KMS-11 (cell line): ENCODE measurements around the gene CIAO3.

Experiments
- H2AFZ ChIP-seq: fragments of 200-600 bp; sonication (generic); 2 replicates; pipeline ENCODE4 v1.6.1; 2016; ENCODE audit warnings: antibody characterized with exemption, mixed run types, low read depth
- H3K27ac ChIP-seq: fragments of 200-600 bp; sonication (generic); 2 replicates; pipeline ENCODE4 v1.6.1; 2016; ENCODE audit warnings: mild to moderate bottlenecking, mixed run types
- H3K27me3 ChIP-seq: fragments of 200-600 bp; sonication (generic); 2 replicates; pipeline ENCODE4 v1.6.1; 2017; ENCODE audit warnings: mild to moderate bottlenecking, low read depth, mixed run types, moderate library complexity; ENCODE audit not compliant: insufficient read depth
- H3K36me3 ChIP-seq: fragments of 200-600 bp; sonication (generic); 2 replicates; pipeline ENCODE4 v1.6.1; 2017; ENCODE audit warnings: mild to moderate bottlenecking, mixed run types; ENCODE audit not compliant: insufficient read depth
- H3K4me1 ChIP-seq: fragments of 200-600 bp; sonication (generic); 2 replicates; pipeline ENCODE4 v1.6.1; 2016; ENCODE audit warnings: mild to moderate bottlenecking, low read depth, mixed run types; ENCODE audit not compliant: poor library complexity, severe bottlenecking
- H3K4me2 ChIP-seq: fragments of 200-600 bp; sonication (generic); 2 replicates; pipeline ENCODE4 v1.7.0; 2016; ENCODE audit warnings: mild to moderate bottlenecking, mixed run types
- H3K4me3 ChIP-seq: fragments of 200-600 bp; sonication (generic); IDR thresholded peaks from 2 replicates; pipeline ENCODE4 v1.6.1; 2017; ENCODE audit warnings: low read depth, low read length, mixed read lengths; ENCODE audit not compliant: insufficient read depth
- H3K79me2 ChIP-seq: fragments of 200-600 bp; sonication (generic); 2 replicates; pipeline ENCODE4 v1.6.1; 2016; ENCODE audit warnings: low read depth, mixed run types; ENCODE audit not compliant: insufficient read depth
- H3K9ac ChIP-seq: fragments of 200-600 bp; sonication (generic); 2 replicates; pipeline ENCODE4 v1.6.1; 2016; ENCODE audit warnings: mild to moderate bottlenecking, mixed run types
- H4K20me1 ChIP-seq: fragments of 200-600 bp; sonication (generic); 2 replicates; pipeline ENCODE4 v1.6.1; 2016; ENCODE audit warnings: mild to moderate bottlenecking, mixed run types; ENCODE audit not compliant: insufficient read depth
- TF ChIP-seq, protein P1 (sequence below): fragments of 200-600 bp; sonication (generic); conservative IDR thresholded peaks from 2 replicates; pipeline ENCODE4 v1.6.1; 2017; ENCODE audit warnings: low read depth, mild to moderate bottlenecking, antibody characterized with exemption, low read length, moderate library complexity, mixed read lengths

CIAO3 gene

DNA sequence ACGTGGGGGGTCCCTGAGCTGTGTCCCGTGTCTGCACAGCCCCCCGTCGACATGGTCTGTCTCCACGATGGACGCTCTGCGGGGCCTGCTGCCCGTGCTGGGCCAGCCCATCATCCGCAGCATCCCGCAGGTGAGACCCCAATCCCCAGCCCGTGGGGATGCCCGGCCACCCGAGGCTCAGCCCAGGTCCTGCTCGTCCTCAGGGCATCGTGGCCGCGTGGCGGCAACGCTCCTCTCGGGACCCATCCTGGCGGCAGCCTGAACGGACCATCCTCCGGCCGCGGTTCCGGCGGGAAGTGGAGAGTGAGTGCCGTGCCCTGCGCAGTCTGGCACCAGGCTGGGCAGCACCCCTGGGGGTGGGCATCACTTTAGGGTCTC lies 24.7 kb upstream of the CIAO3 start:
- no peak overlapping the region for H3K9ac ChIP-seq
- no peaks in the 10 kb centered on the region for H3K79me2 ChIP-seq
- no peak overlapping the region for H3K27ac ChIP-seq
- no peak overlapping the region for H3K4me2 ChIP-seq
- no peaks in the 10 kb centered on the region for H4K20me1 ChIP-seq
- no peaks in the 10 kb centered on the region for H3K36me3 ChIP-seq
- peaks cover 71% of the 10 kb centered on the region for H3K27me3 ChIP-seq
- no peak overlapping the region for H2AFZ ChIP-seq
- TF ChIP-seq, protein P1, sequence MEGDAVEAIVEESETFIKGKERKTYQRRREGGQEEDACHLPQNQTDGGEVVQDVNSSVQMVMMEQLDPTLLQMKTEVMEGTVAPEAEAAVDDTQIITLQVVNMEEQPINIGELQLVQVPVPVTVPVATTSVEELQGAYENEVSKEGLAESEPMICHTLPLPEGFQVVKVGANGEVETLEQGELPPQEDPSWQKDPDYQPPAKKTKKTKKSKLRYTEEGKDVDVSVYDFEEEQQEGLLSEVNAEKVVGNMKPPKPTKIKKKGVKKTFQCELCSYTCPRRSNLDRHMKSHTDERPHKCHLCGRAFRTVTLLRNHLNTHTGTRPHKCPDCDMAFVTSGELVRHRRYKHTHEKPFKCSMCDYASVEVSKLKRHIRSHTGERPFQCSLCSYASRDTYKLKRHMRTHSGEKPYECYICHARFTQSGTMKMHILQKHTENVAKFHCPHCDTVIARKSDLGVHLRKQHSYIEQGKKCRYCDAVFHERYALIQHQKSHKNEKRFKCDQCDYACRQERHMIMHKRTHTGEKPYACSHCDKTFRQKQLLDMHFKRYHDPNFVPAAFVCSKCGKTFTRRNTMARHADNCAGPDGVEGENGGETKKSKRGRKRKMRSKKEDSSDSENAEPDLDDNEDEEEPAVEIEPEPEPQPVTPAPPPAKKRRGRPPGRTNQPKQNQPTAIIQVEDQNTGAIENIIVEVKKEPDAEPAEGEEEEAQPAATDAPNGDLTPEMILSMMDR: no peak
- no peaks in the 10 kb centered on the region for H3K4me1 ChIP-seq
- H3K4me3 ChIP-seq: no peak overlapping the region

DNA sequence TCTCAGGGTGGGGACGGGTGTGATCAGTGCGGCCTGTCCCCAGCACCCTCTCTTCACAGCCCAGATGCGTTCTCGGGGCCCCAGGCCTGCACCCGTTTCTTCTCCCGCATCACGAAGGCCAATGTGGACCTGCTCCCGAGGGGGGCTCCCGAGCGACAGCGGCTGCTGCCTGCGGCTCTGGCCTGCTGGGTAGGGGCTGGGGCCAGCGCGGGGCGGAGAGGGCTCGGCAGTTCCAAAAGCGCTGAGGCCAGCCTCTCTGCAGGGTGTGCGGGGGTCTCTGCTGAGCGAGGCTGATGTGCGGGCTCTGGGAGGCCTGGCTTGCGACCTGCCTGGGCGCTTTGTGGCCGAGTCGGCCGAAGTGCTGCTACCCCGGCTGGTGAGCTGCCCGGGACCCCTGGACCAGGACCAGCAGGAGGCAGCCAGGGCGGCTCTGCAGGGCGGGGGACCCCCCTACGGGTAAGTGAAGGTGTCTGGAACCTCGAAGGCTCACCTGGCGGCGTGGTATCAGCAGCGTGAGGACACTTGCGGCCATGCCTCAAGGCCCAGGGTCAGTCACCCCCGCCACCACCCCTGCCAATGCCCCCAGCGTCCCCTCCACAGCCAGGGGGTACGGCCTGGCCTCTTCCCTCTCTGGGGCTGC lies 24.2 kb upstream of the CIAO3 start:
- no peaks in the 10 kb centered on the region for H3K79me2 ChIP-seq
- H3K4me1 ChIP-seq: no peaks in the 10 kb centered on the region
- H3K4me2 ChIP-seq: no peak overlapping the region
- H3K36me3 ChIP-seq: no peaks in the 10 kb centered on the region
- no peak overlapping the region for H3K4me3 ChIP-seq
- H2AFZ ChIP-seq: no peak overlapping the region
- H3K27ac ChIP-seq: no peak overlapping the region
- TF ChIP-seq, protein P1: no peak
- peaks cover 73% of the 10 kb centered on the region for H3K27me3 ChIP-seq
- no peaks in the 10 kb centered on the region for H4K20me1 ChIP-seq
- no peak overlapping the region for H3K9ac ChIP-seq

DNA sequence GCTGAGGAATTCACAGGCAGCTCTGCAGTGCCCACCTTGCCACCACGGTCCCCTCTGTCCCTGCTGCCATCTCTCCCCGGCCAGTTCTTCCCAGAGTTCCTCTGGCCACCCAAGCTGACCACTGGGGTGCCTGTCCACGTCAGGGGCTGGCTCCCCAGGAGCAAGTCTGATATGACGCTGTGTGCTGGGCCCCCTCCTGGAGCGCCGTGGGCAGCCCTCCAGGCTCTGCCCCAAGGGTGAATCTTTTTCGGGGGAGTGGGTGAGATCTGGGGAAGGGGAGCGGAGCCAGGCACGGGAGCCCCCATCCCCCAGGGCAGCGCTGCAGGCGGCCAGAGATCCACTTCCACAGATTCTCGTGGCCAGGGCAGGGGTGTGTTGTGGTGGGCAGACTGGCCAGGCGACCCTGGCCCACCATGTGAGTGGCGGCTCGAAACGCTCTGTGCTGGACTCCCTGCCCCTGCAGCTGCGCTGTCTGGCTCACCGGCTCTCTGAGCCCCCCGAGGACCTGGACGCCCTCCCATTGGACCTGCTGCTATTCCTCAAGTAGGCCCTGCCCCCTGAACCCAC lies 23.5 kb upstream of the CIAO3 start:
- TF ChIP-seq, protein P1: no peak
- no peaks in the 10 kb centered on the region for H3K36me3 ChIP-seq
- no peak overlapping the region for H2AFZ ChIP-seq
- H3K4me1 ChIP-seq: no peaks in the 10 kb centered on the region
- no peak overlapping the region for H3K4me2 ChIP-seq
- no peaks in the 10 kb centered on the region for H3K79me2 ChIP-seq
- H3K27me3 ChIP-seq: peaks cover 75% of the 10 kb centered on the region
- H3K9ac ChIP-seq: no peak overlapping the region
- H4K20me1 ChIP-seq: no peaks in the 10 kb centered on the region
- no peak overlapping the region for H3K4me3 ChIP-seq
- H3K27ac ChIP-seq: no peak overlapping the region

DNA sequence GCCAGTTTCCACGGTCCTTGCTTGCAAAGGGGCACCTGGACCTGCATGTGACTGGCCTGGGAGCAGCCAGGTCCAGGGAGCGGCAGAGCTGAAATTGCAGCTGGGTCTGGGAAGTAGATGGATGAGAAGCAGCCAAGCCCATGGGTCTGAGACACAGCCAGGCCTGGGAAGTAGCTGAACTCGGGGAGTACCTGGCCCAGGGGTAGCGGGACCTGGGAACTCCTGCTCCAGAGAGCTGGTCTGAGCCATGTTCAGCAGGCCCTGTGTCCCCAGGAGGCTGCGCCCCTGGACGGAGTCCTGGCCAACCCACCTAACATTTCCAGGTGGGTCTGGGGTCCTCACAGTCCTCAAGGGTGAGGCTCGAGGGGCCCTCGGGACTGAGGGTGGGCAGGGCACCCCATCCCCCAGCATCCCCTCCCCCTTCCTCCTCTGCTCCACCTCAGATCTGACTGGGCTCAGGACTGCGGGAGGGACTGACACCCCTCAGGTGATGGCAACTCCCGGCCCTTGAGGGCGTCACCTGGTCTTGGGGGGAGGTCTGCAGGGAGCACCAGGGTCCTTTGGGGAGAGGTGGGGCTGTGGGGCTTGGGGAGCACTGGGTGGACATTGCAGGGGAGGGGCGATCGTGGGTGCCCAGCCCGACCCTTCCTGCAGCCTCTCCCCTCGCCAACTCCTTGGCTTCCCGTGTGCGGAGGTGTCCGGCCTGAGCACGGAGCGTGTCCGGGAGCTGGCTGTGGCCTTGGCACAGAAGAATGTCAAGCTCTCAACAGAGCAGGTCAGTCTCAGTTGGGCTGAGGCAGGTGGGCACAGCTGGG lies 22.8 kb upstream of the CIAO3 start:
- Histone ChIP-seq H3K27ac (no peak overlapping the region), H3K4me3 (no peak overlapping the region), H3K4me1 (no peaks in the 10 kb centered on the region), H3K4me2 (no peak overlapping the region), H3K79me2 (no peaks in the 10 kb centered on the region), H2AFZ (no peak overlapping the region), H3K9ac (no peak overlapping the region), H3K36me3 (no peaks in the 10 kb centered on the region), H4K20me1 (no peaks in the 10 kb centered on the region), H3K27me3 (peaks cover 77% of the 10 kb centered on the region)
- TF ChIP-seq, protein P1: no peak
